ENCODE results near the gene ATAT1. TPM values are rescaled to one million over a fixed set of nuclear protein-coding genes. Genes with fewer than 3 reads are reported as not detected.
A peak's percentile ranks its signal among the peaks of the same experiment; 100 is the strongest.

The ATAT1 gene
- total and polyA plus RNA-seq, 2 of the 13 experiments (the other 11 are each of a cell fraction or from before 2014, with no cell fraction given) = 9.2 to 23.6 TPM

- TF ChIP-seq RNF219 (CRISPR knock-in tag; IDR thresholded peaks at IDR 0.05) (peak; percentile 74; the same call in 1 of the 2 replicates), CCDC6 (CRISPR knock-in tag; IDR thresholded peaks at IDR 0.05) (no peak; the same call in 1 of the 2 replicates), ZBTB3 (CRISPR knock-in tag; IDR thresholded peaks at IDR 0.05; ENCODE audit: borderline replicate concordance, low read depth) (no peak), ZBTB34 (CRISPR knock-in tag; IDR thresholded peaks at IDR 0.05) (no peak), SOX6 (IDR thresholded peaks at IDR 0.05) (no peak), SOX6 (CRISPR knock-in tag; IDR thresholded peaks at IDR 0.05) (peak; percentile 78), RARA (CRISPR knock-in tag; IDR thresholded peaks at IDR 0.05) (peak; percentile 4; the same call in 1 of the 2 replicates), ZNF34 (CRISPR knock-in tag; IDR thresholded peaks at IDR 0.05; ENCODE audit: borderline replicate concordance) (no peak), NAIF1 (CRISPR knock-in tag; IDR thresholded peaks at IDR 0.05; ENCODE audit: borderline replicate concordance) (peak; percentile 84; the same call in 1 of the 2 replicates), ZNF709 (CRISPR knock-in tag; IDR thresholded peaks at IDR 0.05) (no peak), CTCF (CRISPR knock-in tag; IDR thresholded peaks at IDR 0.05) (peak; percentile 91), ZNF431 (CRISPR knock-in tag; IDR thresholded peaks at IDR 0.05; ENCODE audit: borderline replicate concordance, low read depth) (peak; percentile 83; the same call in 1 of the 2 replicates), PCBP2 (optimal IDR thresholded peaks at IDR 0.05; ENCODE audit: low read depth, low read length, poor library complexity, severe bottlenecking) (no peak), ZNF136 (CRISPR knock-in tag; IDR thresholded peaks at IDR 0.05; ENCODE audit: low read depth) (peak; percentile 97), ZBTB39 (CRISPR knock-in tag; IDR thresholded peaks at IDR 0.05) (no peak), ZNF275 (CRISPR knock-in tag; IDR thresholded peaks at IDR 0.05; ENCODE audit: borderline replicate concordance) (no peak; the same call in 1 of the 2 replicates), SMARCE1 (IDR thresholded peaks at IDR 0.05; ENCODE audit: borderline replicate concordance) (no peak), HOXD1 (CRISPR knock-in tag; IDR thresholded peaks at IDR 0.05) (0 out of 2 replicates have a peak, but pooled peaks have one; percentile 60), AHR (CRISPR knock-in tag; IDR thresholded peaks at IDR 0.05) (peak; percentile 94)
Observed at GRCh38 chr6:30672445-30673253, 46.0 kb downstream of the ATAT1 start, which contains the start of gene DHX16 (continued).
